Measurements from ENCODE around the gene SLC35F3.
A peak's percentile ranks its signal among the peaks of the same experiment; 100 is the strongest.

SLC35F3 gene

GRCh38 chr1:234265861-234266260 is 361.4 kb downstream of the SLC35F3 start:
- DNase-seq (ENCODE audit: low read depth) = no peak
- TF ChIP-seq CTCF (IDR thresholded peaks at IDR 0.05; ENCODE audit: insufficient read depth, low read depth, low read length, missing control alignments) = no peak
- no peak overlapping the region for H3K4me3 ChIP-seq (ENCODE audit: low read depth, low read length)

- TF ChIP-seq CTCF (IDR thresholded peaks at IDR 0.05; ENCODE audit: insufficient read depth, low read depth, low read length, missing control alignments) = no peak
- no peak overlapping the region for H3K4me3 ChIP-seq (ENCODE audit: low read depth, low read length)
Measured at GRCh38 chr1:234270093-234270492, 365.6 kb downstream of the SLC35F3 start.

GRCh38 chr1:234270581-234271242 is 366.2 kb downstream of the SLC35F3 start:
- peak; percentile 8 for DNase-seq (ENCODE audit: low read depth)
- H3K4me3 ChIP-seq (ENCODE audit: low read depth, low read length) = no peak overlapping the region
- no peak for TF ChIP-seq CTCF (IDR thresholded peaks at IDR 0.05; ENCODE audit: insufficient read depth, low read depth, low read length, missing control alignments)

More at GRCh38 chr1:234270093-234270492, 365.6 kb downstream of the SLC35F3 start:
- DNase-seq (ENCODE audit: low read depth) = peak; percentile 33

GRCh38 chr1:234271243-234271606 is 366.7 kb downstream of the SLC35F3 start:
- no peak overlapping the region for H3K4me3 ChIP-seq (ENCODE audit: low read depth, low read length)
- peak; percentile 84 for DNase-seq (ENCODE audit: low read depth)
- TF ChIP-seq CTCF (IDR thresholded peaks at IDR 0.05; ENCODE audit: insufficient read depth, low read depth, low read length, missing control alignments) = no peak

- TF ChIP-seq CTCF (IDR thresholded peaks at IDR 0.05; ENCODE audit: insufficient read depth, low read depth, low read length, missing control alignments) = no peak
- H3K4me3 ChIP-seq (ENCODE audit: low read depth, low read length) = no peak overlapping the region
- no peak for DNase-seq (ENCODE audit: low read depth)
Measured at GRCh38 chr1:234272656-234273312, 368.3 kb downstream of the SLC35F3 start.

- no peak overlapping the region for H3K4me3 ChIP-seq (ENCODE audit: low read depth, low read length)
- TF ChIP-seq CTCF (IDR thresholded peaks at IDR 0.05; ENCODE audit: insufficient read depth, low read depth, low read length, missing control alignments) = no peak
- DNase-seq (ENCODE audit: low read depth) = no peak
Measured at GRCh38 chr1:234273981-234274380, 369.5 kb downstream of the SLC35F3 start.

Measured in GM12865 (cell line).